ENCODE results near the gene FNDC8.

- no peak for TF ChIP-seq CTCF (IDR thresholded peaks at IDR 0.05)
- TF ChIP-seq EZH2 (IDR thresholded peaks at IDR 0.05; ENCODE audit: borderline replicate concordance, insufficient read depth, low read depth, low read length, poor library complexity, severe bottlenecking): no peak
Measured at GRCh38 chr17:35135322-35135721, 13.9 kb downstream of the FNDC8 start.
